Uterus (tissue), 2 donors: ENCODE results near the gene PSMB8.

Source experiments
- CTCF ChIP-seq, 4 experiments: fragments of 200-600 bp in 2 of 4; fragments of 450-650 bp in 2 of 4; sonication (generic) in 2 of 4; IDR thresholded peaks; one replicate each; pipeline ENCODE4 v1.5.1; 2016 to 2019; ENCODE audit warnings: antibody characterized with exemption in 4 of 4, mild to moderate bottlenecking in 2 of 4, moderate library complexity in 1 of 4
- POLR2A ChIP-seq, 2 donors: fragments of 450-650 bp; IDR thresholded peaks; one replicate each; pipeline ENCODE4 v1.6.1; 2016; ENCODE audit warnings: antibody characterized with exemption in 2 of 2, mild to moderate bottlenecking in 1 of 2, moderate library complexity in 1 of 2

- TF ChIP-seq CTCF (IDR thresholded peaks at IDR 0.05) (no peak), POLR2A (IDR thresholded peaks at IDR 0.05) (no peak)
Measured at GRCh38 chr6:32889533-32889932, 45.7 kb upstream of the PSMB8 start.
